GM10248 (cell line): ENCODE results near the gene NEGR1.

Source experiments
- CTCF ChIA-PET: fragments of 300-600 bp; sonication (Branson Sonifier 250); formaldehyde crosslinking; extraction: SDS; loops from one replicate; lab custom pipeline; 2021; ENCODE audit warnings: antibody characterized with exemption; lab: Yijun Ruan, JAX
- POLR2A ChIA-PET: fragments of 350-650 bp; sonication (Branson Sonifier 250); formaldehyde crosslinking; extraction: SDS; loops from one replicate; lab custom pipeline; 2020; ENCODE audit warnings: antibody characterized with exemption; lab: Yijun Ruan, JAX
- DNase-seq: peaks from one replicate; pipeline ENCODE4 v3.0.0; 2012; ENCODE audit errors: extremely low spot score
- TF ChIP-seq, protein P1 (sequence below): IDR thresholded peaks from 2 replicates; pipeline ENCODE4 v1.5.1; 2012; ENCODE audit warnings: mild to moderate bottlenecking, low read depth; ENCODE audit errors: extremely low read depth, missing control alignments, control extremely low read depth

The NEGR1 gene

DNA sequence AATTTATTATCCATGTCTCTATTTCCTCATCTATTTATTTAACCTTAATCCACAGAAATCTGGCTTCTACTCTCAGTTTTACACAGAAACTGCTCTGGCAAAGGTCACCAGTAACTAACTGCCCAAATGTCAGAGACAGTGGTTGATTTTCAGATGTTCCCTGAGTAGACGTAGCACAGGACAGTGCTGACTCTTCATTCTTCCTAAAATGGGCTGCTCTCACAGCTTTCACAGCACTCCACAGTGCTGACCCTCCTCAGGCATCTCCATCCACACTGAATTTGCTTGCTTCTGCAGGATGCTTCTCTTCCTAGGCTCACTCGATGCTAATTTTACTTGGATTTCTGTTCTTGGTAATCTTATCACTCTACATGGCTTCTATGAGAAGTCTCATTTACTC is 693.3 kb downstream of the NEGR1 start:
- TF ChIP-seq, protein P1, sequence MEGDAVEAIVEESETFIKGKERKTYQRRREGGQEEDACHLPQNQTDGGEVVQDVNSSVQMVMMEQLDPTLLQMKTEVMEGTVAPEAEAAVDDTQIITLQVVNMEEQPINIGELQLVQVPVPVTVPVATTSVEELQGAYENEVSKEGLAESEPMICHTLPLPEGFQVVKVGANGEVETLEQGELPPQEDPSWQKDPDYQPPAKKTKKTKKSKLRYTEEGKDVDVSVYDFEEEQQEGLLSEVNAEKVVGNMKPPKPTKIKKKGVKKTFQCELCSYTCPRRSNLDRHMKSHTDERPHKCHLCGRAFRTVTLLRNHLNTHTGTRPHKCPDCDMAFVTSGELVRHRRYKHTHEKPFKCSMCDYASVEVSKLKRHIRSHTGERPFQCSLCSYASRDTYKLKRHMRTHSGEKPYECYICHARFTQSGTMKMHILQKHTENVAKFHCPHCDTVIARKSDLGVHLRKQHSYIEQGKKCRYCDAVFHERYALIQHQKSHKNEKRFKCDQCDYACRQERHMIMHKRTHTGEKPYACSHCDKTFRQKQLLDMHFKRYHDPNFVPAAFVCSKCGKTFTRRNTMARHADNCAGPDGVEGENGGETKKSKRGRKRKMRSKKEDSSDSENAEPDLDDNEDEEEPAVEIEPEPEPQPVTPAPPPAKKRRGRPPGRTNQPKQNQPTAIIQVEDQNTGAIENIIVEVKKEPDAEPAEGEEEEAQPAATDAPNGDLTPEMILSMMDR, result no peak
- DNase-seq, result no peak
- POLR2A ChIA-PET, result no interaction called here
- CTCF ChIA-PET, result no interaction called here

DNA sequence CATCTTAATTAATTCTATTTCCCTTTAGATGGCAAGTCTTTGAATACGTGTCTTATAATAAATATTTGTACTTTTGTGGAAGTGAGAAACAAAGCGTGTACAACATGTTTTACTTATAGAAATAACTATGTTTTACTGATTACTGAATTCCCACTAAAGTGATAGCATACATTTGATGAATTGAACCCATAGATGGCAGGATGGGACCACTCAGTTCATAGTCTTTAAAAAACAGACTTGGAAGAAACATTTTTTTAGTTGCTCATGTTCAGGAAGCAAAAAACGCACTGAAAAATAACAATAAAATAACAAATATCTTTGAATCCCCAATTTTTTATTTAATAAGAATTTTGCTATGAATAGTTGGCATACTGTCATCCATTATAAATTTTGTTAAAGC is 694.4 kb downstream of the NEGR1 start:
- POLR2A ChIA-PET, result no interaction called here
- TF ChIP-seq, protein P1, result peak; percentile 24
- DNase-seq, result no peak
- CTCF ChIA-PET, result no interaction called here

GRCh38 chr1:71586030-71586429 is 696.3 kb downstream of the NEGR1 start:
- CTCF ChIA-PET, result no interaction called here
- TF ChIP-seq, protein P1, result no peak
- POLR2A ChIA-PET, result no interaction called here
- DNase-seq, result no peak

- TF ChIP-seq, protein P1, result no peak
- POLR2A ChIA-PET, result no interaction called here
- DNase-seq, result no peak
- CTCF ChIA-PET, result no interaction called here
Observed at GRCh38 chr1:71583756-71584155, 698.6 kb downstream of the NEGR1 start.

- POLR2A ChIA-PET, result no interaction called here
- TF ChIP-seq, protein P1, result no peak
- DNase-seq, result no peak
- CTCF ChIA-PET, result no interaction called here
Observed at GRCh38 chr1:71582673-71583072, 699.7 kb downstream of the NEGR1 start.

DNA sequence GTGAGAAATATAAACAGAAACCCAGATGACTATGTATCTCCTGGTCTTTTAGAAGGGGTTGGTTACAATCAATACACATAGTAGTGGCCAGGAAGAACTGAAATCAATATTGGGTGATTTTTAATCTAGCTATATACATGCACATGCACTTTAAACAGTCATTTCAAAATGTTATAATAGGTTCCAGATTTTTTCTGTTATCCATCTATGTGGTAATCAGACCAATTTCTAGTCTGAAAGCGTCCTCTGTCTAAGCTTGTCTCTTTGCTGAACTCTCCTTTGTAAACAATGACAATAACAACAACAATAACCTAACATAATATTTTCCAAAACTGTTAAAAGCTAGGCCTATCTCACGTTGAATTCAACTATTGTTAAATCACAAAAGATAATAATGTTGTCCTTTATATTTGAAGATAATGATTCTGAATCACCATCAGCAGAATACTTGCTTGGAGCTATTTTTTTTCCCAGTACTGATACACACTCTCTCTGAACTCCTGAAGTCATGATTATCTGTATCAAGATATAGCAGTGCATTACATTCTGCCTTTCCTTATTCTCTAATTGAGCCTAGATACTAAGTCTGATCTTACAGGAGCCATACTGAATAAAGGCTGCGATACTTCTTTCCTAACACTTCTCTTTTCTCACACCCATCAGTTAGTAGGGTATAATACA is 704.7 kb downstream of the NEGR1 start:
- CTCF ChIA-PET, result no interaction called here

More for the DNA sequence above, 704.7 kb downstream of the NEGR1 start:
- TF ChIP-seq, protein P1, result no peak
- DNase-seq, result no peak
- POLR2A ChIA-PET, result no interaction called here
